HG03439 (cell line): ENCODE measurements around the gene BICD1.
A peak's percentile ranks its signal among the peaks of the same experiment; 100 is the strongest.

ENCODE experiments used
- ATAC-seq: cut with Tn5 transposase; IDR thresholded peaks from one replicate; pipeline ENCODE4 v1.9.1; 2021; ENCODE audit warnings: mild to moderate bottlenecking, moderate library complexity; ENCODE audit not compliant: unreplicated experiment

The BICD1 gene

GRCh38 chr12:32240162-32240561 lies 133.5 kb downstream of the BICD1 start:
- no peak for ATAC-seq

- no peak for ATAC-seq
Observed at GRCh38 chr12:32240831-32241230, 134.2 kb downstream of the BICD1 start.

DNA sequence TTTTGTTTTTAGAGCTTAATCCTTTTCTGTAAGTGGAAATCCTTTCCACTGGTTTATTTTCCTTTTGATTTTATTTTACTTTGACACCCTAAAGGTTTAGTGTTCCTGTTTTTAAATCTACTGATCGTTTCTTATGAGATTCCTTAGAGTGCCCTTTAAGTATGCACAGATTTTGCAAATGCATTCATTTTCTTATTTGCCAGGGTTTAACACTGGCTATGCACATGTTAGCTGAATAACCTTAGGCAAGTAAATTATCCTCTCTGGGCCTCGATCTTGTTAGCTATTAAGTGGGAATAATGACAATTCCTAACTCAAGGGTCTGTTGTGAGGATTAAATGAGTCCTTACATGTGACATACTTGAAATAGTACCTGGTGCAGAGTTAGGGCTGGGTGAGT lies 136.0 kb downstream of the BICD1 start:
- ATAC-seq = no peak

- ATAC-seq = no peak
Observed at GRCh38 chr12:32248441-32249140, 141.9 kb downstream of the BICD1 start.

- ATAC-seq = no peak
Observed at GRCh38 chr12:32249777-32250176, 143.1 kb downstream of the BICD1 start.

GRCh38 chr12:32252199-32253073 lies 145.8 kb downstream of the BICD1 start:
- ATAC-seq = peak; percentile 75

- no peak for ATAC-seq
Observed at GRCh38 chr12:32253154-32253790, 146.6 kb downstream of the BICD1 start.

DNA sequence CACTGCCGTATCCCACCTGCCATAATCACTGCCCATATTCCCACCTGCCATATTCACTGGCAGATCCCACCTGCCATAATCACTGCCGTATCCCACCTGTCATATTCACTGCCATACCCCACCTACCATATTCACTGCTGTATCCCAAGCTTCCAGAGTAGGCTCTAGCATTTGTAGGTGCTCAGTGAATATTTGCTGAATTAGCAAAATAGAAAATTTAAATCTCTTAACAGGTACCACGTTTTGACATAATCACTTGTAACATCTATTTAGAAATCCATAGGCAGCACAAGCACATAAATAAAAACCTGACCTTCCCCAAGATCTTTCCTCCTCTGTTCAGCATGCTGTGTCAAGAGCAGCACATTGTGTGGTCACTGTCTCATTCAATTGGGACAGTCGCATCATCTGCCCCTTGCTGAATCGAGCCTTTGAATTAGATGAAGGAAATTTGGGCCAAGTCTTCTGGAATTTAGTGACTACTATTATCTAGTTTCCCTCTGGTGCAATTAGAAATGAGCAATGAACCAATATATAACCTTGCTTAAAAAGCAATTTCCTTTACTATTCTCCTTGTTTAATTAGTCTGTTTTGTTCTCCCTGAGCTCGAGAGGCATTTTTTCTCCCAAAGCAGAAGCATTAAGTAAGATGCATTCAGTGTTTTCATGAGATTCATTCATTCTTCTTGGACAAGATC lies 147.8 kb downstream of the BICD1 start:
- ATAC-seq = no peak

DNA sequence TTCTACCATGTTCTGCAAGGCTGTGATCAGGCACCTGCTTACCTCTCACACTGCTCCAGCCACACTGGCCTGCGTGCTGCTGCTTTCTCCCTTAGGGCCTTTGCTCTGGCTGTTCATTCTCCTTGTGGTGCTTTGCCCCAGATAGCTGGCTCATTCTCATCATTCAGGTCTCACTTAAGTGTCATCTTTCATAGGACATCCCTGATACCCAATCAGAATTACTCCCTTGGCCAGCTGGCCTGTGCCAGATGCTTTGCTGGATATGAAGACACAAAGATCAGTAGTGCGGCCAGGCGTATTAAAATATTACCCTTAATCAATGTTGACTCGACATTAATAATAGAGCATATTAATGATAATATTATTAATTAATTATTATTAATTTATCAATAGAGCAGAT lies 148.9 kb downstream of the BICD1 start:
- no peak for ATAC-seq

GRCh38 chr12:32257695-32258496 lies 151.2 kb downstream of the BICD1 start:
- no peak for ATAC-seq

- ATAC-seq = no peak
Observed at GRCh38 chr12:32260696-32261095, 154.0 kb downstream of the BICD1 start.

DNA sequence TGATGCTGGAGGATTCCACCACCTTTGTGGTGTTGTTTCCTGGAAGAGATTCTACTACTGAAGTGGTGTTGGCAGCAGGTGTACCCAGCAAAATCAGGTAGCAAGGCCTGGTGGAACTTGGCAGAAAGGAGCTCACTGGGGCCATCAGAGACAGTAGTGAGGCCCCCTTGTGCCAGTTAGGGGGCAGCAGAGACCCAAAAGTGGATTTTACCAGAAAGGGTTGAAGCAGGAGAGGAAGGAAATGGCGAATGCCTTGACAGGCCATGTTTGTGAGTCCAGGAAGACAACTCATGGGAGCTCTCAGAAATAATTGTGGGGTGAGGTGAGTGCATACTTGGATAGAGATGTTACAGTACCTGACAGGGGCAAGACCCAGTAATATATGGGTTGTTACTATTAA lies 155.0 kb downstream of the BICD1 start:
- no peak for ATAC-seq

DNA sequence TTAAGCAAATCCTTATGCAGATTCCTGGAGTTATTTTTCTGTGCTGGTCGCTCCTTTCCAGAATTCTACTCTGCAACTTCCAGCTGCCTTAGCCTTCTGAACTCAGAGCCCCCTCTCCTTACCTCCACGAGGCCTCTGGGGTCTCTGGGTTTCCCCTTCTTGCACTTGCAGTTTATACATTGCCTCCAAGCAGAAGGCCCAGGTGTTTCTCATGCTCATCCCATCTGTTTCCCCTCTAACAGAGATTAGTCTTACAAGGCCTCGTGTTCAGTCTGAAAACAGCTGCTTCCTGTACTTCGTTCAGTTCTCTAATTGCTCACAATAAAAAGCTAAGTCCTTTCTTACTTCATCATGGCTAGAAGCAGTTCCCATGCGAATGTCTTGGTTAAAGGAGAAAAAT lies 158.3 kb downstream of the BICD1 start:
- no peak for ATAC-seq

- no peak for ATAC-seq
Observed at GRCh38 chr12:32265456-32265855, 158.8 kb downstream of the BICD1 start.

GRCh38 chr12:32265951-32266350 lies 159.3 kb downstream of the BICD1 start:
- ATAC-seq = no peak

GRCh38 chr12:32266756-32267155 lies 160.1 kb downstream of the BICD1 start:
- ATAC-seq = no peak

GRCh38 chr12:32270818-32271710 lies 164.4 kb downstream of the BICD1 start:
- ATAC-seq = no peak

- peak; percentile 37 for ATAC-seq
Observed at GRCh38 chr12:32272465-32272864, 165.8 kb downstream of the BICD1 start.

- ATAC-seq = peak; percentile 72
Observed at GRCh38 chr12:32273063-32273522, 166.4 kb downstream of the BICD1 start.
